ENCODE results near the gene ARHGAP15.
"Not testable (repeated sequence)": the region's sequence is repeated elsewhere in the genome, so short reads cannot be mapped to it uniquely, and the experiment has no call there.

Gene ARHGAP15

GRCh38 chr2:143530758-143531157 is 401.5 kb downstream of the ARHGAP15 start:
- DNase-seq (ENCODE audit: low read depth) = no peak
- H3K4me3 ChIP-seq (ENCODE audit: low read depth, low read length) = no peak overlapping the region
- TF ChIP-seq, protein P1, sequence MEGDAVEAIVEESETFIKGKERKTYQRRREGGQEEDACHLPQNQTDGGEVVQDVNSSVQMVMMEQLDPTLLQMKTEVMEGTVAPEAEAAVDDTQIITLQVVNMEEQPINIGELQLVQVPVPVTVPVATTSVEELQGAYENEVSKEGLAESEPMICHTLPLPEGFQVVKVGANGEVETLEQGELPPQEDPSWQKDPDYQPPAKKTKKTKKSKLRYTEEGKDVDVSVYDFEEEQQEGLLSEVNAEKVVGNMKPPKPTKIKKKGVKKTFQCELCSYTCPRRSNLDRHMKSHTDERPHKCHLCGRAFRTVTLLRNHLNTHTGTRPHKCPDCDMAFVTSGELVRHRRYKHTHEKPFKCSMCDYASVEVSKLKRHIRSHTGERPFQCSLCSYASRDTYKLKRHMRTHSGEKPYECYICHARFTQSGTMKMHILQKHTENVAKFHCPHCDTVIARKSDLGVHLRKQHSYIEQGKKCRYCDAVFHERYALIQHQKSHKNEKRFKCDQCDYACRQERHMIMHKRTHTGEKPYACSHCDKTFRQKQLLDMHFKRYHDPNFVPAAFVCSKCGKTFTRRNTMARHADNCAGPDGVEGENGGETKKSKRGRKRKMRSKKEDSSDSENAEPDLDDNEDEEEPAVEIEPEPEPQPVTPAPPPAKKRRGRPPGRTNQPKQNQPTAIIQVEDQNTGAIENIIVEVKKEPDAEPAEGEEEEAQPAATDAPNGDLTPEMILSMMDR (IDR thresholded peaks at IDR 0.05; ENCODE audit: insufficient read depth, low read depth, low read length, missing control alignments) = no peak

GRCh38 chr2:143532061-143532460 is 402.8 kb downstream of the ARHGAP15 start:
- TF ChIP-seq, protein P1 (IDR thresholded peaks at IDR 0.05; ENCODE audit: insufficient read depth, low read depth, low read length, missing control alignments) = no peak
- DNase-seq (ENCODE audit: low read depth) = no peak
- H3K4me3 ChIP-seq (ENCODE audit: low read depth, low read length) = no peak overlapping the region

- TF ChIP-seq, protein P1 (IDR thresholded peaks at IDR 0.05; ENCODE audit: insufficient read depth, low read depth, low read length, missing control alignments) = no peak
- DNase-seq (ENCODE audit: low read depth) = no peak
- no peak overlapping the region for H3K4me3 ChIP-seq (ENCODE audit: low read depth, low read length)
Observed at GRCh38 chr2:143533846-143534245, 404.6 kb downstream of the ARHGAP15 start.

GRCh38 chr2:143535802-143536201 is 406.6 kb downstream of the ARHGAP15 start:
- TF ChIP-seq, protein P1 (IDR thresholded peaks at IDR 0.05; ENCODE audit: insufficient read depth, low read depth, low read length, missing control alignments) = no peak
- DNase-seq (ENCODE audit: low read depth) = no peak
- no peak overlapping the region for H3K4me3 ChIP-seq (ENCODE audit: low read depth, low read length)

GRCh38 chr2:143541899-143542298 is 412.7 kb downstream of the ARHGAP15 start:
- not testable (repeated sequence) for H3K4me3 ChIP-seq (ENCODE audit: low read depth, low read length); DNase-seq (ENCODE audit: low read depth)

GRCh38 chr2:143545059-143545948 is 416.1 kb downstream of the ARHGAP15 start:
- DNase-seq (ENCODE audit: low read depth) = no peak
- TF ChIP-seq, protein P1 (IDR thresholded peaks at IDR 0.05; ENCODE audit: insufficient read depth, low read depth, low read length, missing control alignments) = no peak
- no peak overlapping the region for H3K4me3 ChIP-seq (ENCODE audit: low read depth, low read length)

DNA sequence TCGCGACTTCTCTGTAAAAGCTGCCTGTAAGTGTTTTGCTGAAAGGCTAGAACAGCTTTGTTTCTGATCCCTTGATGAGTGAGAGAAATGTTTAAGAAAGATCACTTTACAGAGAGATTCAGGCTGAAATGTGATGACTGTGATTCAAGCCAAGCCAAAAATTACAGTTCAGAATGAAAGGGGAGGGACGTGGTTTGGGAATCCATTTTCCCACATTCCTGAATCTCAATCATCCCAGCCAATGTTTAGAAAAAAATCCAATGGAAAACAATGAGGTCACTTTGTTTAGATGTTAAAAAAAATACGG is 416.7 kb downstream of the ARHGAP15 start:
- TF ChIP-seq, protein P1 (IDR thresholded peaks at IDR 0.05; ENCODE audit: insufficient read depth, low read depth, low read length, missing control alignments) = no peak
- H3K4me3 ChIP-seq (ENCODE audit: low read depth, low read length) = no peak overlapping the region
- no peak for DNase-seq (ENCODE audit: low read depth)
